ENCODE measurements around the gene OBP2B. TPM values are rescaled to one million over a fixed set of nuclear protein-coding genes. Genes with fewer than 3 reads are reported as not detected.
A peak's percentile ranks its signal among the peaks of the same experiment; 100 is the strongest.
"Not testable (repeated sequence)": the region's sequence is repeated elsewhere in the genome, so short reads cannot be mapped to it uniquely, and the experiment has no call there.

The OBP2B gene
- total and polyA plus RNA-seq, 9 of the 15 experiments (the other 6 are each of a cell fraction or from before 2014, with no cell fraction given): not detected

GRCh38 chr9:133236291-133237034 is 27.4 kb upstream of the OBP2B start:
- DNase-seq (ENCODE audit: extremely low read depth in 1 of 4, low spot score in 3 of 4); POLR2A ChIA-PET; H3K36me3 ChIP-seq (ENCODE audit: control insufficient read depth, insufficient read depth, low read length); ATAC-seq; H3K79me2 ChIP-seq (ENCODE audit: control insufficient read depth, insufficient read depth, low read length); BruUV-seq (replicated peaks); CTCF ChIA-PET (ENCODE audit: low intra/inter-chr PET ratio); H3K9me1 ChIP-seq (ENCODE audit: control insufficient read depth, insufficient read depth, low read length); H3K4me2 ChIP-seq (ENCODE audit: insufficient read depth, low read length); H3K27me3 ChIP-seq (ENCODE audit: control insufficient read depth in 2 of 2, insufficient read depth in 2 of 2, low read length in 2 of 2); in situ Hi-C loops (cut with MboI); FAIRE-seq; H2AFZ ChIP-seq (ENCODE audit: low read depth, low read length); H3K9me3 ChIP-seq (replicated peaks; ENCODE audit: control insufficient read depth, insufficient read depth, low read depth, low read length); H3K27ac ChIP-seq (ENCODE audit: extremely low read depth, low read depth, low read length); H4K20me1 ChIP-seq (replicated peaks; ENCODE audit: control insufficient read depth, insufficient read depth, low read length); H3K4me3 ChIP-seq: not testable (repeated sequence)
- H3K4me1 ChIP-seq (replicated peaks in 1 of 2; ENCODE audit: control insufficient read depth in 2 of 2, insufficient read depth in 2 of 2, low read length in 2 of 2): peaks cover 6 to 42% of the 10 kb centered on the region in 2 experiments
- 57% methylated on average over 14 of the region's 19 CpGs for WGBS (ENCODE audit: insufficient coverage, low coverage, missing lambda C conversion rate)
- TF ChIP-seq NFIC (IDR thresholded peaks at IDR 0.05): 0 out of 2 replicates have a peak, but pooled peaks have one; percentile 15
- peak overlapping the region in 1 of 2 experiments; percentile 47; a peak in 2 of 4 replicates for H3K9ac ChIP-seq (ENCODE audit: insufficient read depth in 1 of 2, low read depth in 2 of 2, low read length in 2 of 2)
- intact Hi-C loops (cut with micrococcal nuclease): loop anchor here (5.0 kb wide), 1 partner anchor 49 kb away; no protein-coding TSS in a partner anchor

GRCh38 chr9:133235549-133236222 is 26.6 kb upstream of the OBP2B start:
- ATAC-seq (no peak), FAIRE-seq (no peak)
- CTCF ChIA-PET (ENCODE audit: low intra/inter-chr PET ratio): no interaction called here

More at GRCh38 chr9:133235549-133236222, 26.6 kb upstream of the OBP2B start:
- Histone ChIP-seq H3K9me1 (ENCODE audit: control insufficient read depth, insufficient read depth, low read length) (no peaks in the 10 kb centered on the region), H3K9ac (ENCODE audit: insufficient read depth in 1 of 2, low read depth in 2 of 2, low read length in 2 of 2) (no peak overlapping the region), H3K79me2 (ENCODE audit: control insufficient read depth, insufficient read depth, low read length) (no peaks in the 10 kb centered on the region), H3K9me3 (replicated peaks; ENCODE audit: control insufficient read depth, insufficient read depth, low read depth, low read length) (no peaks in the 10 kb centered on the region), H3K4me2 (ENCODE audit: insufficient read depth, low read length) (no peak overlapping the region), H3K4me1 (replicated peaks in 1 of 2; ENCODE audit: control insufficient read depth in 2 of 2, insufficient read depth in 2 of 2, low read length in 2 of 2) (peaks cover 6 to 42% of the 10 kb centered on the region in 2 experiments), H3K27me3 (ENCODE audit: control insufficient read depth in 2 of 2, insufficient read depth in 2 of 2, low read length in 2 of 2) (no peaks in the 10 kb centered on the region; a peak in 1 of 5 replicates), H4K20me1 (replicated peaks; ENCODE audit: control insufficient read depth, insufficient read depth, low read length) (no peaks in the 10 kb centered on the region), H3K27ac (ENCODE audit: extremely low read depth, low read depth, low read length) (no peak overlapping the region), H3K36me3 (ENCODE audit: control insufficient read depth, insufficient read depth, low read length) (no peaks in the 10 kb centered on the region), H3K4me3 (no peak overlapping the region), H2AFZ (ENCODE audit: low read depth, low read length) (no peak overlapping the region)
- TF ChIP-seq ZNF263 (CRISPR knock-in tag; IDR thresholded peaks at IDR 0.05; ENCODE audit: borderline replicate concordance) (peak; percentile 50; the same call in 1 of the 2 replicates), ZNF174 (CRISPR knock-in tag; IDR thresholded peaks at IDR 0.05) (no peak)
- in situ Hi-C loops (cut with MboI): no loop called here
- no peak for DNase-seq (ENCODE audit: extremely low read depth in 1 of 4, low spot score in 3 of 4)
- 51% methylated on average over 8 of the region's 11 CpGs for WGBS (ENCODE audit: insufficient coverage, low coverage, missing lambda C conversion rate)
- intact Hi-C loops (cut with micrococcal nuclease): loop anchor here (5.0 kb wide), 1 partner anchor 48 kb away; no protein-coding TSS in a partner anchor
- no TSS peak for BruUV-seq (replicated peaks)
- POLR2A ChIA-PET: no interaction called here

Data from K562 (cell line).